Activated CD8-positive, alpha-beta T cell treated with anti-CD3 and anti-CD28 coated beads for 36 hours (primary cell): ENCODE results near the gene EYS. TPM values are rescaled to one million over a fixed set of nuclear protein-coding genes. Genes with fewer than 3 reads are reported as not detected.

Source experiments
- ATAC-seq: fragments of 200-7000 bp; cut with Tn5 transposase; one replicate; pipeline ENCODE4 v1.10.0; 2021; ENCODE audit warnings: mild to moderate bottlenecking, moderate library complexity
- CTCF ChIA-PET: fragments of 350-600 bp; sonication (Branson Sonifier 250); formaldehyde crosslinking; loops from one replicate; lab custom pipeline; 2021; ENCODE audit warnings: antibody characterized with exemption; lab: Charles Lee
- POLR2A ChIA-PET: fragments of 350-600 bp; sonication (Branson Sonifier 250); formaldehyde crosslinking; loops from one replicate; lab custom pipeline; 2021; ENCODE audit warnings: antibody characterized with exemption; lab: Charles Lee
- DNase-seq: peaks from one replicate; pipeline ENCODE4 v3.0.0-alpha.2; 2020
- H3K27ac Mint-ChIP-seq: one replicate; pipeline ENCODE4 v1.8.0; 2021; ENCODE audit warnings: mild to moderate bottlenecking, mixed read lengths
- H3K27me3 Mint-ChIP-seq: one replicate; pipeline ENCODE4 v1.8.0; 2021; ENCODE audit warnings: mixed read lengths
- H3K36me3 Mint-ChIP-seq: one replicate; pipeline ENCODE4 v1.8.0; 2021; ENCODE audit warnings: low read depth, mixed read lengths
- H3K4me1 Mint-ChIP-seq: one replicate; pipeline ENCODE4 v1.8.0; 2021; ENCODE audit warnings: low read depth, mixed read lengths
- H3K4me3 Mint-ChIP-seq: one replicate; pipeline ENCODE4 v1.8.0; 2021; ENCODE audit warnings: mild to moderate bottlenecking, moderate library complexity, mixed read lengths
- H3K9me3 Mint-ChIP-seq: one replicate; pipeline ENCODE4 v1.8.0; 2021; ENCODE audit warnings: mixed read lengths
- CTCF ChIP-seq: fragments of 200-600 bp; IDR thresholded peaks from one replicate; pipeline ENCODE4 v1.8.0; 2022; ENCODE audit warnings: antibody characterized with exemption, mild to moderate bottlenecking
- intact Hi-C: fragments of 100-400 bp; cut with micrococcal nuclease; formaldehyde crosslinking; loops from one replicate; pipeline ENCODE4 v1.10.0; 2022
- total RNA-seq, 2 experiments: library from RNA; stranded (reverse); gene quantifications; one replicate each; pipeline ENCODE4 v1.2.3, GENCODE V29; 2021

The EYS gene
- total RNA-seq, 2 experiments from 2014 or later, result not detected

DNA sequence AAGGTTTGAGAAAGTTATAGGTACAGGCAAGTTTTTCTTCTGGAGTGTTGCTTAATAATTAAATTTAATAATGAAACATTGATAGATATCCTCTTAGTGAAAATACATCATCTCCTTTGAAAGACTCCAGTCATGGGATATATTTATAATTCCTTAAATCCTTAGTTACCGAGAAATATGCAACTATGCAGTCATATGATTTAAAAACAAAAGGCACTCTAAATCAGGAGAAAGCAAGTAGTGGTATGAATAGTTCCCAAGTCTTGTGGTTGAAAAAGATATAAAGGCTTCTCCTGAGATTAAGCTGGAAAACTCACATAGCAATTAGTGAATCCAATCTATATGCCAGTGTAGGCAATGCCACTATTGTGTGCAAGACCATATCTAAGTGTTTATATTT, 475.4 kb downstream of the EYS start:
- no peak for TF ChIP-seq CTCF
- intact Hi-C loops, result no loop called here
- no peak overlapping the region for H3K27ac Mint-ChIP-seq
- no peaks in the 10 kb centered on the region for H3K36me3 Mint-ChIP-seq
- no peak overlapping the region for H3K4me3 Mint-ChIP-seq
- ChIA-PET CTCF (no interaction called here), POLR2A (no interaction called here)
- H3K27me3 Mint-ChIP-seq, result no peaks in the 10 kb centered on the region
- peaks cover 8% of the 10 kb centered on the region for H3K9me3 Mint-ChIP-seq
- no peaks in the 10 kb centered on the region for H3K4me1 Mint-ChIP-seq
- DNase-seq, result no peak
- no peak for ATAC-seq

GRCh38 chr6:65229825-65230224, 477.2 kb downstream of the EYS start:
- CTCF ChIA-PET, result no interaction called here
- H3K27me3 Mint-ChIP-seq, result no peaks in the 10 kb centered on the region
- DNase-seq (no peak), ATAC-seq (no peak)
- H3K4me3 Mint-ChIP-seq, result no peak overlapping the region
- H3K36me3 Mint-ChIP-seq, result no peaks in the 10 kb centered on the region
- H3K27ac Mint-ChIP-seq, result no peak overlapping the region
- no peak for TF ChIP-seq CTCF
- intact Hi-C loops, result no loop called here
- H3K9me3 Mint-ChIP-seq, result peaks cover 8% of the 10 kb centered on the region
- POLR2A ChIA-PET, result no interaction called here
- H3K4me1 Mint-ChIP-seq, result no peaks in the 10 kb centered on the region

GRCh38 chr6:65221153-65221552, 485.9 kb downstream of the EYS start:
- Mint-ChIP-seq H3K27me3 (no peaks in the 10 kb centered on the region), H3K4me3 (no peak overlapping the region), H3K36me3 (peaks cover 2% of the 10 kb centered on the region), H3K4me1 (no peaks in the 10 kb centered on the region), H3K27ac (no peak overlapping the region), H3K9me3 (peaks cover 18% of the 10 kb centered on the region)
- no peak for TF ChIP-seq CTCF
- DNase-seq (no peak), ATAC-seq (no peak)
- ChIA-PET CTCF (no interaction called here), POLR2A (no interaction called here)
- intact Hi-C loops, result no loop called here

- Mint-ChIP-seq H3K4me3 (no peak overlapping the region), H3K4me1 (no peaks in the 10 kb centered on the region), H3K9me3 (peaks cover 22% of the 10 kb centered on the region), H3K36me3 (no peaks in the 10 kb centered on the region), H3K27me3 (no peaks in the 10 kb centered on the region), H3K27ac (no peak overlapping the region)
- ChIA-PET POLR2A (no interaction called here), CTCF (no interaction called here)
- no peak for DNase-seq
- intact Hi-C loops, result no loop called here
- TF ChIP-seq CTCF, result no peak
- no peak for ATAC-seq
Measured at GRCh38 chr6:65202738-65203137, 504.3 kb downstream of the EYS start.

GRCh38 chr6:65199683-65200082, 507.3 kb downstream of the EYS start:
- ChIA-PET CTCF (no interaction called here), POLR2A (no interaction called here)
- ATAC-seq, result no peak
- Mint-ChIP-seq H3K4me3 (no peak overlapping the region), H3K9me3 (peaks cover 20% of the 10 kb centered on the region), H3K27me3 (no peaks in the 10 kb centered on the region), H3K27ac (no peak overlapping the region), H3K36me3 (no peaks in the 10 kb centered on the region), H3K4me1 (no peaks in the 10 kb centered on the region)
- intact Hi-C loops, result no loop called here
- no peak for TF ChIP-seq CTCF
- no peak for DNase-seq
